AG04449 (cell line): ENCODE measurements around the gene RASSF7.
"Not testable (repeated sequence)": the region's sequence is repeated elsewhere in the genome, so short reads cannot be mapped to it uniquely, and the experiment has no call there.

Source experiments
- CTCF ChIA-PET: fragments of 350-600 bp; formaldehyde crosslinking; extraction: SDS; loops from one replicate; lab custom pipeline; 2021; ENCODE audit warnings: antibody characterized with exemption; lab: Yijun Ruan, JAX
- POLR2A ChIA-PET: fragments of 400-600, 350-600 bp; formaldehyde crosslinking; extraction: SDS; loops from one replicate; lab custom pipeline; 2020; ENCODE audit warnings: antibody characterized with exemption, inconsistent platforms; lab: Yijun Ruan, JAX
- DNase-seq: peaks from one replicate; pipeline ENCODE4 v3.0.0-alpha.2; 2010; ENCODE audit warnings: low read depth, low spot score
- H3K4me3 ChIP-seq: 2 replicates; pipeline ENCODE4 v1.5.1; 2011; ENCODE audit warnings: low read depth, mild to moderate bottlenecking, control low read depth, low read length
- TF ChIP-seq, protein P1 (sequence below): IDR thresholded peaks from one replicate; pipeline ENCODE4 v1.5.1; 2011; ENCODE audit warnings: mild to moderate bottlenecking, moderate library complexity, low read length, control low read depth, inconsistent platforms; ENCODE audit not compliant: insufficient read depth; ENCODE audit errors: missing control alignments

RASSF7 gene, protein sequence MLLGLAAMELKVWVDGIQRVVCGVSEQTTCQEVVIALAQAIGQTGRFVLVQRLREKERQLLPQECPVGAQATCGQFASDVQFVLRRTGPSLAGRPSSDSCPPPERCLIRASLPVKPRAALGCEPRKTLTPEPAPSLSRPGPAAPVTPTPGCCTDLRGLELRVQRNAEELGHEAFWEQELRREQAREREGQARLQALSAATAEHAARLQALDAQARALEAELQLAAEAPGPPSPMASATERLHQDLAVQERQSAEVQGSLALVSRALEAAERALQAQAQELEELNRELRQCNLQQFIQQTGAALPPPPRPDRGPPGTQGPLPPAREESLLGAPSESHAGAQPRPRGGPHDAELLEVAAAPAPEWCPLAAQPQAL

DNA sequence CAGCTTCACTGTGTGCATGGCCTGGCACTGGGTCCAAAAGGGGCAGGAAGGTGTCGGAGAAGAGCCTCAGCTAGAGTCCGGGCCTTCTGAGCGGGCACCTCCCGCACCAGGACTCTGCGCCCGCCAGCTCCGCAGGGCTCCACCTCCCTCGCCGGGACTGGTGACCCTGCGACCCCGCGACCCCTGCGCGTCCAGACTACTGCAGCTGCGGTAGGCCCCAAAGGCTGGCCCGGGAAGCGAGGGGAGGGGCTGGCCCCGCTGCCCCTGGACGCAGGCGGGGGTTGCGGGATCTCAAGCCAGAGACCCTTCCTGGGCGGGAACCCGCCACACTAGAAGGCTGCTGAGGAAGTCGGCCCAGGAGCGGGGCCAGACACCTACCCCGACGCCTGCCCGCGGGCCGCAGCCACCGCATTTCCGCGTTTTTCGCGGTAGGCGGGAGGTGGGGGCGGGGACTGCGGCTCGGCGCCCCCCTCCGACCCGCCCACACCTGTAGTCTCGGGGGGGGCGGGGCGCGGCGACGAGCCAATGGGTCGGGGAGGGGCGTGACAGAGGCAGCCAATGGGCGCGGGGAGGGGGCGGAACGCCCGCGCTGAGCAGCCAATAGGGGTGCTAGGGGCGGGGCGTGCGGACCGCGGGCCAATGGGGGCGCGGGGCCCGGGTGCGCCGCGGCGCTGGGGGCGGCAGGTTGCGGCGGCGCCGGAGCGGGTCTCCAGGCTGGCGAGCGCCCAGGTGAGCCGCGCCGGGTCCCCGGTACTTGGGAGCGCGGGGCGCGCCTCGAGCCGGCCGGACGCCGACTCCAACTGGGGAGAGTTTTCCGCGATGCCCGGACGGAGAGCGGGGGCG, at the start of gene RASSF7, which contains the start of gene LMNTD2:
Gene RASSF7 (plus strand): TSS at position 666 of the 843 bp plus-strand sequence. CDS start 799 bp downstream, outside the sequence.
Gene LMNTD2 (minus strand): TSS at position 434 of the 843 bp plus-strand sequence. CDS start 22 bp downstream, at position 412.
- POLR2A ChIA-PET, result no interaction called here
- CTCF ChIA-PET, result interaction anchor here (1.2 to 1.7 kb wide), 2 partner anchors 15 to 163 kb away, joined by 4 to 5 read pairs; partner anchors contain the start of gene PHRF1
- peak within 1 kb of the TSS; percentile 66 for H3K4me3 ChIP-seq
- no peak for DNase-seq
- TF ChIP-seq, protein P1, sequence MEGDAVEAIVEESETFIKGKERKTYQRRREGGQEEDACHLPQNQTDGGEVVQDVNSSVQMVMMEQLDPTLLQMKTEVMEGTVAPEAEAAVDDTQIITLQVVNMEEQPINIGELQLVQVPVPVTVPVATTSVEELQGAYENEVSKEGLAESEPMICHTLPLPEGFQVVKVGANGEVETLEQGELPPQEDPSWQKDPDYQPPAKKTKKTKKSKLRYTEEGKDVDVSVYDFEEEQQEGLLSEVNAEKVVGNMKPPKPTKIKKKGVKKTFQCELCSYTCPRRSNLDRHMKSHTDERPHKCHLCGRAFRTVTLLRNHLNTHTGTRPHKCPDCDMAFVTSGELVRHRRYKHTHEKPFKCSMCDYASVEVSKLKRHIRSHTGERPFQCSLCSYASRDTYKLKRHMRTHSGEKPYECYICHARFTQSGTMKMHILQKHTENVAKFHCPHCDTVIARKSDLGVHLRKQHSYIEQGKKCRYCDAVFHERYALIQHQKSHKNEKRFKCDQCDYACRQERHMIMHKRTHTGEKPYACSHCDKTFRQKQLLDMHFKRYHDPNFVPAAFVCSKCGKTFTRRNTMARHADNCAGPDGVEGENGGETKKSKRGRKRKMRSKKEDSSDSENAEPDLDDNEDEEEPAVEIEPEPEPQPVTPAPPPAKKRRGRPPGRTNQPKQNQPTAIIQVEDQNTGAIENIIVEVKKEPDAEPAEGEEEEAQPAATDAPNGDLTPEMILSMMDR, result no peak

GRCh38 chr11:512761-513595, 47.8 kb upstream of the RASSF7 start:
- no peak overlapping the region for H3K4me3 ChIP-seq
- TF ChIP-seq, protein P1, result no peak
- POLR2A ChIA-PET, result no interaction called here
- CTCF ChIA-PET, result no interaction called here
- DNase-seq, result no peak

DNA sequence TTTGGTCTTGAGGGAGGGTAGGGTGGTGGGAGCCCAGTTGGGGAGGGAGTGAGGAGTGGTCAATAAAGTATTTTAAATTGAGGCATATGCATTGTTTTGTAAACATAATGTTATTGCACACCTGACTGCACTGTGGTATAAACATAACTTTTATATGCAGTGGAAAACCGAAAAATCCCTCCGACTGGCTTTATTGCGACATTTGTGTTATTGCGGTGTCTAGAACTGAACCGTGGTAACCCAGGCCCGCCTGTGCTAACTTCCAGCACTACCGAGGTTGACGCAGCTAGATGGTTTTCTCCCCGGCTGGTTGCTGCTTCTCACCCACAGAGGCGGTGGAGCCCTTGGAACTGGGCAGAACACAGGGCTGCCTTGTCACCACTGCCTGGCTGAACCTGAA, 46.2 kb upstream of the RASSF7 start:
- CTCF ChIA-PET, result no interaction called here
- POLR2A ChIA-PET, result no interaction called here
- TF ChIP-seq, protein P1, result no peak
- no peak overlapping the region for H3K4me3 ChIP-seq
- no peak for DNase-seq

- ChIA-PET CTCF (interaction anchor here (1.8 kb wide), 1 partner anchor 66 kb away, joined by 5 read pairs; no protein-coding TSS in a partner anchor), POLR2A (no interaction called here)
- H3K4me3 ChIP-seq, result no peak overlapping the region
- DNase-seq, result no peak
- TF ChIP-seq, protein P1, result no peak
Measured at GRCh38 chr11:515131-515530, 45.6 kb upstream of the RASSF7 start.

GRCh38 chr11:516400-516799, 44.4 kb upstream of the RASSF7 start:
- no peak overlapping the region for H3K4me3 ChIP-seq
- POLR2A ChIA-PET, result no interaction called here
- TF ChIP-seq, protein P1, result no peak
- CTCF ChIA-PET, result interaction anchor here (1.5 to 1.8 kb wide), 2 partner anchors 18 to 68 kb away, joined by 4 to 5 read pairs; no protein-coding TSS in a partner anchor
- DNase-seq, result no peak

- CTCF ChIA-PET, result interaction anchor here (1.1 to 1.8 kb wide), 4 partner anchors 13 to 207 kb away, joined by 3 to 5 read pairs (median 4); no protein-coding TSS in a partner anchor
- H3K4me3 ChIP-seq, DNase-seq, POLR2A ChIA-PET: not testable (repeated sequence)
Measured at GRCh38 chr11:516918-517685, 43.7 kb upstream of the RASSF7 start.
